OCI-LY3 (cell line): ENCODE measurements around the gene MET.

Experiments
- CTCF ChIP-seq: fragments of 200-600, 300-600 bp; sonication (generic); IDR thresholded peaks from 2 replicates; pipeline ENCODE4 v1.5.1; 2014; ENCODE audit warnings: antibody characterized with exemption, low read length, low read depth
- EZH2phosphoT487 ChIP-seq: fragments of 200-600 bp; shearing (Covaris generic); IDR thresholded peaks from 2 replicates; pipeline ENCODE4 v1.6.1; 2018; ENCODE audit warnings: antibody characterized with exemption, mixed run types, low read depth

- TF ChIP-seq EZH2phosphoT487 (no peak), CTCF (no peak)
These were observed 62.7 kb downstream of the MET start for GRCh38 chr7:116734710-116735109.
